ENCODE measurements around the gene CEP57.

GRCh38 chr11:95831198-95831883, 41.0 kb downstream of the CEP57 start:
- no peak for TF ChIP-seq POLR2A (IDR thresholded peaks at IDR 0.05)
- no peak for TF ChIP-seq CTCF (IDR thresholded peaks at IDR 0.05)
